GM18520 (cell line): ENCODE results near the gene ALG5.

Experiments used
- ATAC-seq: cut with Tn5 transposase; IDR thresholded peaks from one replicate; pipeline ENCODE4 v1.9.1; 2021; ENCODE audit not compliant: unreplicated experiment

ALG5 gene

DNA sequence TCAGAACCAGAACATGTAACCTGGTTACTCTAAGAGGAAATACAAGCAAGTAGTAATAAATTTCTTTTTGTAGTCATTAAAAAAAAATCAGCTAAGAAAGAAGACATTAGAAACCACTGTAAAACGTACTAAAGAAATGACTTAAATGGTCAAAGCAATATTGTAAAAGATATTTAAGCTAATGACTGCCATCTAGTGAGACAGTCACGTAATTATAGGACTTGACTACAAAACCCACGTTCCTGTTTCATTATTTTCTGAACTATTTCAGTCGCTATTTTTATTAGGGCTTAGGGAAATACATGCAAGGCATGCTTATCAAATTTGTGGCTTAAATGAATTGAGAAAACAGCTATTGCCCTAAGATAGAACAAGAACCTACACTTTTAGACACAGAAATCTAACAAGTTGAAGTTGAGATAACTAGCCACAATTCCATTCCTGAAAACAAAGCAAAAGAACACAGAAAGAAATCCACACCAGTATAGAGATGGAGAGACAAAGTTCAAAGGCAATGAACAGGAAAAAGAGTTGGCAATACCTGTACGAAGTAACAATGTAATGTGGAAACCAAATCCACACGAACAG lies 17.9 kb downstream of the ALG5 start:
- ATAC-seq = no peak

DNA sequence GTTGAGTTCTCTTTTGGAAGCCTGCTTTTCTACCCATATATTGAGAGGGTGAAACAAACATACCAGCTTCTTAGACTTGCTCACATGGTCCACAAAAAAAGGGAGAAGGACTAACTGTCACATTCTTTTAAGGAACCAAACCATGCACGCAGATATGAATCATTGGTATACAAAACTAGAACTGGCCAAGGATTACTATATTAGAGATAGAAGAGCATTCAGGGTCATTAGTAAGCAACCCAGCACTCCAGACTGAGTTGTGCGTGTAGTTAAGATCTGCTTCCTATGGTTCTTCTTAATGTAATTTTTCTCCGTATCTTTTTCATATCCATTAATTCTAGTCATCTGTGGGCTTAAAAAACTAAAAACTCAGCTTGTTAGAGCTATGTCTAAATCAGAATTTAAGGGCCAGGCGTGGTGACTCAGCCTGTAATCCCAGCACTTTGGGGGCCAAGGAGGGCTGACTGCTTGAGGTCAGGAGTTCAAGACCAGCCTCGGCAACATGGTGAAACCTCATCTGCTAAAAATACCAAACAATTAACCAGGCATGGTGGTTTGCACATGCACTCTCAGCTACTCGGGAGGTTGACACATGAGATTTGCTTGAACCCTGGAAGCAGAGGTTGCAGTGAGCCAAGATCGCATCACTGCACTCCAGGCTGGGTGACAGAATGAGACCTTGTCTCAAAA lies 19.6 kb downstream of the ALG5 start:
- no peak for ATAC-seq

DNA sequence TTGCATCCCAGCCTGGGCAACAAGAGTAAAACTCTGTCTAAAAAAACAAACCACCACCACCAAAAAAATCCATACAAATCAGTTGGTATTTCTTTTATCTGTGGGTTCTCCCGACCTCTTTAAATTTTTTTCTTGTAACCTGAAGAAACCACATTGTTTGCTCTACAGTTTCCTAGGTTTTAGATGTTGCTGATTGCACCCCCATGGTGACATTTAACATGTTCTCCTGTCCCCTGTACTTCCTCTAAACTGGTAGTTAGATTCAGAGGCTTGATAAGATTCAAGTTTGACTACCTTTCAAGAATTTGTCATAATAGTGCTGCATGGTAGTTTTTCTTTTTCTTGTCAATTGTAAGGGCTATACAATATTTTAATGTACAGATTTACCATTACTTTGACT lies 24.0 kb downstream of the ALG5 start:
- ATAC-seq = no peak

DNA sequence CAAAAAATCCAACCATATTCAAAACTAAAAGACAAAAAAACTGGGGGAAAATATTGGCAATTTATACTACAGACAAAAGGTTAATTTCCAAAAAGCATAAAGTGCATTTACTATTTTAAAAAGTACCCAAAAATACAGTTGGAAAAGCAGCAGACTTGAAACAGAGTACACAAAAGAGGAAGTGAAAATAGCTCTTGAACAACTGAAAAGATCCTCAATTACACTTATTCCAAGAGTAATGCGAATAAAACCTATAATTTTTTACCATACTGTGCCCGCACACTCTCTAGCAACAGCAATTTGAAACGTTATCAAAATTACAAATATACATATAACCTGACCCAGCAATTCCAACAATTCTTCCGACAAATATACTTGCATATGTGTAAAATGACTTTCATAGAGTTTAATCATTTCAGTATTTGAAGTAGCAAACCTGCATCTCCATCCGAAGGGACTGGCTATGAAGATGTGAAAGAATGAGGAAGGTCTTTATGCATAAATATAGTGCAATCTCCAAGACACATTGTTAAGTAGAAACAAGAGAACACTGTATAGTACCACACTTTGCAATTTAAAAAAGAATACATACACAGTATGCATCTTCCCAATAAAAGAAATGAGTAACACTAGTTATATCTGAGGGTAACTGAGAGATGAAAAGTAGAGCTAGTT lies 25.4 kb downstream of the ALG5 start:
- peak; percentile 76 for ATAC-seq

DNA sequence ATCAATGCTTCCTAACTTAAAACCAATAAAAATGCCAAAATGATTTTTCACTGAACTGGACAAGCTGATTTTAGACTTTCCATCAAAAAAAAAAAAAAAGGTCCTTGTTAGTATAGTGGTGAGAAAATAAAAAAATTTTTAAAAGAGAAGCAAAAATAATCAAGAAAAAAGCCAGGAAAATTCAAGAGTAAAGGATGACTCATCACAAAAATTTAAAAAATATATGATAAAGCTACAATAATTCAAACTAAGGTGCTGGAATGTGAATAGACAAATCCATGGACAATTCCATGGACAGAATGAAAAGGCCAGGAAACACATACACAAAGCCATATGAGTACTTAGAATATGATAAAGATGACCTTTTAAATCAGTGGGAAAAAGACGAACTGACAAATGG lies 26.1 kb downstream of the ALG5 start:
- no peak for ATAC-seq

DNA sequence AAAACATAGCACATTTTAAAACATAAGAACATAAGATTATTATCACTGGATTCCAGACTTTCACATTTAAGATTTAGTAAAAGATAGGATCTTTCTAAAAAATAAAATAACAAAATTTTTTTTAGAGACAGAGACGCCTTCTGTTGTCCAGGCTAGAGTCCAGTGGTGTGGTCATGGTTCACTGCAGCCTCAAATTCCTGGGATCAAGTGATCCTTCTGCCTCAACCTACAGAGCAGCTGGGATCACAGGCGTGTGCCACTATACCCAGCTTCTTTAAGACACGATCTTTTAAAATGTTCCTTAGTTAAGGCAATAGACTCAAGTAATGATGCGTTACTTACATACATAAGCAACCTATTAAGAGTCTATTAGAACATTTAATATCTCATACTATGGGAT lies 32.7 kb downstream of the ALG5 start:
- no peak for ATAC-seq

DNA sequence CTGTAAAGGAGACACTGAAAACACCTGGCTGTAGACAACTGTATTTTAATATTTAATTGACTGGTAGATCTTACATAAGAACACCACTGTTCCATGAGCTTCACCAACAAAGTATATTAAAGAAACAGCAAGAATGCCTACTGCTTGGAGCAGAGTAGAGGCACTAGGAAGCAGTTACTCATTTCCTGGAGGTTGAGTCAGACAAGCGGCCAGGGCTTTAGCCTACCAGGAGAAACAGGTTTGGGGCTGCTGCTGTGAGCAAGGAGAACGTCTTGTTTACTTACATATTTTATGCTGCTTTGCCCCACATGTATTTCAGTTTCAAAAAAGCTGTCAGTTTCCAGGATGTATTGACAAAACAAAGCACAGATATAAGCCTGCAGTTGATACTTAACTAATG lies 33.4 kb downstream of the ALG5 start:
- ATAC-seq = no peak

DNA sequence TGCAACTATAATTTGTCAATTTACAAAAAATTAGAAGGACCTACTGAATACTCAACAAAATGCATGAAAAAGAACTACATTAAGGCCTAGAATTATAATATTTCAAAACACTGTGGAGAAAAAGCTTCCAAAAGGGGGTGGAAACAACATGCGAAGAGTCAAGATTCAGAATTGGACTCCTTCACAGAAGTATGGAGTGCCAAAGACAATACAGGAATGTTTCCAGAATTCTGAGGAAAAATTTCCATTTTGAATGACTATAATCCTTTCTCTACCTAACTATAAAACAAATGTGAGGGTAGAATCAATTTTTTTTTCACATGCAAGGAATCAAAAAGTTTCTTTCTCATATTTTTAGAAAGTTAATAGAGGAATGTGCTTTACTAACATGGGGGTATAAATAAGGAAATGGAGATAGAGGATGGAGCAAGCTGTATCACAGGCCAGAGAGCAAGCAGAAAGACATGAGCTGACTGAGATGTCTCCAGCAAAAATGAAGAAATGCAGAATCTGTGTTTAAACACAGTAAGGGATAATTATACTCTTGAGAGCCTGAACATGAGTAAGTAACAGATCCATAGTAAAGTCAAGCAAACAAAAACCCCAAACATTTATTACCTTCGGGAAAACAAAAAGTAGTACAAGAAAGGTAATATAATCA lies 39.6 kb downstream of the ALG5 start:
- ATAC-seq = no peak

DNA sequence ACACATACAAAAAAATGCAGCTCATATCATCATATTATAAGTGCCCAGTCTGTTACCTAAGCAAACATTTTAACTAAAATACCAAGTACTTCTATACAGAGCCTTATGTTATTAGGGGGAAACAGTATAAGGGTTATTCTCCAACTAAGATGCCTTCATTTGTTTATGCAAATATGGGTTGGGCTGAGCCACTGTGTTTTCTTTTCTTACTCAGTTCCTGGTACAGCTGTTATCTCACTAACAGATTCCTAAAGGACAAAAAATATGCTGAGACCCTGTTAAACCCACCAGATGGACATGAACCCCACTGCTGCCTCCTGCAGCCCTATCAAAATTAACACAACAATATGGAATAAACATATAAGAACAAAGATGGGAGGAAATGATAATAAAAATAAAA lies 44.6 kb downstream of the ALG5 start:
- ATAC-seq = no peak

DNA sequence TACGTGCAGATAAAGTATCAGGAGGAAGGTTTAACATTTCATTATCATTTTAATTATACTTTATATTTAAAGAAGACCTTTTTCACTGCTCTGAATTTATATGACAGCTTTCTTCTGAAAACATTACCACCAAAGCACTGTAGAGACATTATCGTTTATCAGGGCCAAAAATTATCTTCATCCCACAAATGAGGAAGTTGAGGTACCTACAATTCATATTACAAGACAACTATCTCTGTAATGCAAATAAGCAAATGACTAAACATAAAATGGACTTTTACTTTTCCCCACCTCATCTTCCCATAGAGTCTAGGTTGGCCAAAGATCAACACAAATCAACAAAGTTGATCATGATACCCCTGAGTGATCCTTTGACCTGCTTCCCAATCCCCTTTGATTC lies 48.2 kb downstream of the ALG5 start:
- ATAC-seq = no peak

DNA sequence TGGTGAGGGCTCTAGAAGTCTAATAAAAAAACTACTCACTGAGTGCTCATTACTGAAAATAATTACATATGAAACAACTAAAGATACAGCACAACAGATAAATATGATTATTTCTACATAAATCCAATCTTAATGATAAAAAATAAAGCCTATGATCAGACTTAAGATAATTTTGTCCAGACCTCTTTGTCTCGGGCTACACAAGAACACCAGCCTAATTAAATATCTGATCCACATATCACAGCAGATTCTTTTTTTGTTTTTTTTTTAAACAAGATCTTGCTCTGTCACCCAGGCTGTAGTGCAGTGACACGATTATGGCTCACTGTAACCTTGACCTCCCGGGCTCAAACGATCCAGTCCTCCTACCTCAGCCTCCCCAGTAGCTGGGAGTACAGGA lies 48.8 kb downstream of the ALG5 start:
- ATAC-seq = no peak

DNA sequence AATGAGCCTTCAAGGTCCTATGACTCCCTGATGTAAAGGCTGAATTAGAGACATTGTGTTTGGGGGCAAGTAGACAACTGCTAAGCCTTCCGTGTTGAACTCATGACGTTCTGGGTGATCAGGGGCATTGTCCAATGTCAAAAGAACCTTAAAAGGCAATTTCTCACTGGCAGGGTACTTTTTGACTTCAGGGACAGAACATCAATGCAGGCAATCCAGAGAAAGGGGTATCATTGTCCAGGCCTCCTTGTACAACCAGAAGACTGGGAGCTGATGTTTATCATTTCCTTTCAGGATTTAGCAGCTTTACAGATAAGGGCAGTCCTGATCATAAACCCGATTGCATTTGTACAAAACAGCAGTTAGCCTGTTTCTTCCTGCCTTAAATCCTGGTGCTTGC lies 54.1 kb downstream of the ALG5 start:
- ATAC-seq = no peak

DNA sequence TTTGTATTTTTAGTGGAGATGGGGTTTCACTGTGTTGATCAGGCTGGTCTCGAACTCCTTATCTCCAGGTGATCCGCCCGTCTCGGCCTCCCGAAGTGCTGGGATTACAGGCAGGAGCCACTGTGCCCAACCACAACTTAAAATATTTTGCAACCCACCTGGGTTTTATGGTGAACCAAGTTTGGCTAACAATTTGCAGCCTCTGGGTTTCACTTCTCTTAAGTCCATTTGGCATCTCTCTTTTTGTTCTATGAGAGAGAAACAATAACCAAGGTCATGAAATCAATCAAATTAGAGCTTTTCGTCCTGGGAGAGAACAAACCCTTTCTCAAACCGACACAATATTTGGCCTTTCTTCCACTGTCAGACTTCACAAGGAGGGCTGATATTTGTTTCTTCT lies 73.5 kb downstream of the ALG5 start:
- ATAC-seq = no peak

DNA sequence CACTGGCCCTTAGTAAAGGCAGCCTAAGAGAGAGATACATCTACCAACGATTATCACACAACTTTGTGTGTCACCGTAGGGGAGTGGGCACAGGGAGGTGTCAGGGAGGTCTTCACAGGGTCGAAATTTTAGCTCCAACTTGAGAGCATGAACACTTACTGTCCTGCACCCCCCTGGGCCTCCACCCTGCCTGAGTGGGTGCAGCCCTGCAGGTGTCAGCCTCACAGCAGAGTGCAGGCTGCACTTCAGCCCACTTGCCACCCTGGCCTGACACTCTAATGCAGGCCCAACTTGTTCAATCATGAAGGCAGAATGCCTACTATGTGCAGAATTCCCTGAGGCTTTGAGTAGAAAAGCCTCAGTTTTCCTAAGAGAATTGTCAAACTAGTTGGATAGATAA lies 75.1 kb downstream of the ALG5 start:
- ATAC-seq = no peak

DNA sequence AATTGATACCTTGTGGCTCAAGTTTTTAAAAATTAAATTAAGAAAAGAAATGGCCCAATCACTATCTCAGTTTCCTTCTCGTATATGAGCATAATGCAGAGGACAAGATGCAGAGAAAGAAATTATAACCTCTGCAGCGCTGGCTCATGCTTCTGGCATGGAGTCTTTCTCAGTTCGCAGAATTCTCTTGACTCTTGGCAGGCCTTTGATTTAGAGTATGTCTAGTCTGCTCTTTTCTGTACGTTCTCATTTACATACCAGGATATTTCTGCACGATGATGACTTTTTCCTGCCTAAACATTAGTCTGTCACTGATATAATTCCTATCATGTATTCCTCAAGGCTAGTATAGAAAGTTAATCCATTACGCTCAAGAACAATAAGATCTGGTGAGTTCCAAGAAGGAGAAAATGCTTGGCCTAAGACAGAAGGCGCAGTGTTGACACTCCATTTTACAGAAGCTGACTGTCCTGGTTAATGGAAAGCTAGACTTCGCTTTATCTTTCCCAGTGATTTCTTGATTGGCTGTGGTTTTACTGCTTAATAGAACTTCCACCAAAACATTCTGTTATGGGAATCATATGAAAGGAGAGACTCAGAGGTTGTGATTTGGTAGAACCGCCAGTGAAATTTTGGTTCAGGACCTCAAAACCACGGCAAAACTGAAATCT lies 77.4 kb downstream of the ALG5 start:
- ATAC-seq = no peak

DNA sequence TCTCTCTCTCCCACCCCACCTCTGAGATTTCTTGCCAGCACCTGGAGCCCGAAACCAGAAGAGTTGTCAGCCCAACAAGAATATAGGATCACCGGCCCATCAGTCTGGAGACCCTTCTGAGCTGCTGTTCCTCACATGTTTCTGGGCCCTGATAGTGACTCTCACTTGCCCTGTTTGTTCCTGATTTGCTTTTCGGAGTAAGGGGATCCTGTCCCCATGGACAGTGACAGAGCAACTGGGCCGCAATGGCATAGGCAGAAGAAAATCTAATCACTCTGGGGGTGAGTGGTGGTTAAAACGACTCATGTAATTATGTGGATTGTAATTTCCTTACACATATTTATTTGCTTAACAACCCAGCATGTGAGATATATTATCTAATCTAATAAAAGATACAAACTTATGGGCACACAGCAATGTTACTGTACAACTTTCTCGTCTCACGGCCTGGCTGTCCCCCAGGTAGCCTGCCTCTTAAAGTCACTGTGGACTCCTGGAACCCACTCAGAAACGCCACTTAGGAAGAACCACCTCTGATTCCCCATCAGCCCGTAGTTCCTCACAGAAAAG lies 78.4 kb downstream of the ALG5 start:
- no peak for ATAC-seq

DNA sequence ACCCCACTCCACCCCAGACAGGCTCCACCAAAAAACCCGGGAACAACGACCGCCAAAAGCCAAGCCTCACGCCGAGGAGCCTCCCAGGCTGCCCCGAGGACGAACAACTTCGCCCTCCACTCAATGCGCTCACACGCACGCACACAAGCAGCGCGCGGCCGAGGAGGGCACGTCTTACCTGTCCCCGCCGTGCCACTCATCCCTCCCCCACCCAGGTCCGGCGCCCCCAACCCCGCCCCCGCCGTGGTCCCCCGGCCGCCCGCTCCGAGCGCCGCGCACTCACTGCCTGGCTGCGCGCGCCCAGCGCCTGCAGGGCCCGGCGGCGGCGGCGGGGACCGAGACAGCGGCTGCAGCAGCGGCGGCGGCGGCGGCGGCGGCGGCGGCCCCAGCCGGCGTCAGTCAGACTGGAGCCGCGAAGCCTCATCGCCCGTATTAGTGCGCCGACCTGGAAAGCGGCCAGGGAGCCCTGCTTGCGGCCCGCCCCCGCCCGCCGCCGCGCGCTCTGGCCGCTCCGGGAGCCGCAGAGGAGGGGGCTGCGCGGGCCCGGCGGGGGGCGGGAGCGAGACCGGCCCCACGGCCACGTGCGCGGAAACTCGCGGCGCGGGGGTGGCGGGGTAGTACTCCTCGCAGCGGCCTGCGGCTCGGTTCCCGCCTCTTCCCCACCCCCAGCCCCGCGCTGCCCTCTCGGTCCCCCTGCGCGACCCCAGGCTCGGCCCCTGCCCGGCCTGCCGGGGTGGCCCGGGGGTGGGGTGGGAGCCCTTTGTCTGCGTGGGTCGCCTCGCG lies 79.1 kb downstream of the ALG5 start, which contains the start of gene SMAD9:
SMAD9 (minus strand) TSS at position 406 of the 783 bp plus-strand sequence. CDS start 40,549 bp downstream, outside the sequence.
- no peak for ATAC-seq

DNA sequence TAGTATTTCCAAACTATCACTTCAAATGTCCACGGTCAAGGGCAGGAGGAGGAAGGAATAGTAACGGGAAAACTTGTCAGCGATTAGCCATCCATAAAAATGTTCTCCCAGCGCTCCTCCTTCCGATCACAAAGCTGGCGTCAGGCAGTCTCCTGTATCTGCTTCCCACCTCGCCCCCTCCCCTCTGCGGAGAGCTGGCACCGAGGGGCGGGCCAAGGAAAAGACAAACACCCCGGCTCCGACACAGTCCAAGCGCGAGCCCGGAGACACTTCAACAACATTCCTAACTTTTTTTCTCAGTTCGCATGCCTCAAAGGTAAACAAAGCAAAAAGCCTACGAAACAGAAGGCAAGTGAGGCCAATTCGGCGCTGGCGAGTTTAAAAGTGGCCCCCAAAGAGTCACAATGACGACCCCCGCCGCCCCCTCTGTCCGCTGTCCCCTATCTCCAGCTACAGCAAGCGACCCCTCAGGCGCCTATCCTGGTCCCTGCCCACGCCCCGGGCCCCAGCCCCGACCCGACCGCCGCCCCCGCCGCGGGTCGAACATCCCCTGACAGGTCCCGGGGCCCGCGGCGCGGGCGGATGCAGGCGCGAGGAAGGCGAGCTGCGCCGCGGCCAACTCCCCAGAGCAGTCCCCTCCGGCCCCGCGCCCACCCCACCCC lies 79.8 kb downstream of the ALG5 start:
- no peak for ATAC-seq

DNA sequence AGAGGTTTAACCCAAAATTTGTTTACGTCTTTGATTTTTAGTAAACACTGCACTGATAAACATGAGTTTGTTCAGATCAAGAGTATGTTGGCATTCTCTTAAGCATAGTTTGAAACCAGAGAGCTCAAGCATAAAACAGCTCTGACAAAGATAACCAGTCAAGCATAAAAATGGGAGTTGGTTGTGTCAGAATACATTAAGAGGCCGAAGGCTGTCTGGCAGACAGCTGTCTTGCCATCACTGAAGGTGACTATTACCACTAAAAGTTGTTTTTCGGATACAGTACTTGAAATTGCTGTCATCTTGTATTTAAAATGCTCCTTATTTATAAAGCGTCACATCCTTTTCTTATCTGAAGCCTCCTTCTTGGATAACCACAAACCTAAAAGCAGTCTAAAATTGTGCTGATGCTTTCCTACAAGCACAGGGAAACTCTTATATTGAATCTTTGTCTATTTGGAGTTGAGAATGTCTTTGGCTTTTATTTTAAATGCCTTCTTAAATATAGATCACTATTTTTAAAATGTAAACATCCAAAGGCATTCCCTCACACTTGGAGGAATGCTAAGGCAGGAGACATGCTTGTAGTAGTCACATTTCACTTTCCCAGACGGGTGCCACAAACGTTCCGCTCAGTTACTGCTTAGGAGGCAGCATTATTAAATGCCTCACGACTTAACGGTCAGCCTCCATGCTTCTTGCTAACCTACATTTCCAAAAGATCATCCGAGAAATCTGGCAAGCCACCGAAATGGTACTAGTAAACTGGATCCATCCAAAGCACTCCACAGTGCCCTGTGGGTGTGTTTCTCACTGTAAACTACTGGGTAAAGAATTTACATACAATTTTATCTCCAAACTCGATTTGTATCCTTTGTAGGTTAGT lies 80.7 kb downstream of the ALG5 start:
- ATAC-seq = no peak
